Fibroblast of villous mesenchyme (primary cell): ENCODE measurements around the gene IPCEF1. TPM values are rescaled to one million over a fixed set of nuclear protein-coding genes. Genes with fewer than 3 reads are reported as not detected.

ENCODE experiments used
- DNase-seq: peaks from one replicate; pipeline ENCODE4 v3.0.0-alpha.2; 2010; ENCODE audit warnings: low read depth
- H3K4me3 ChIP-seq: 2 replicates; pipeline ENCODE4 v1.5.1; 2011; ENCODE audit warnings: low read depth, mild to moderate bottlenecking, low read length
- total RNA-seq: library from RNA; depleted of rRNA; stranded (reverse); fragments of >200 nt; gene quantifications from 2 replicates; pipeline ENCODE4 v1.2.3, GENCODE V29; 2012
- TF ChIP-seq, protein P1 (sequence below): IDR thresholded peaks from 2 replicates; pipeline ENCODE4 v1.5.1; 2012; ENCODE audit warnings: low read depth, mild to moderate bottlenecking, low read length; ENCODE audit not compliant: insufficient read depth

Gene IPCEF1
- total RNA-seq, 1 donor: 0.86 TPM

DNA sequence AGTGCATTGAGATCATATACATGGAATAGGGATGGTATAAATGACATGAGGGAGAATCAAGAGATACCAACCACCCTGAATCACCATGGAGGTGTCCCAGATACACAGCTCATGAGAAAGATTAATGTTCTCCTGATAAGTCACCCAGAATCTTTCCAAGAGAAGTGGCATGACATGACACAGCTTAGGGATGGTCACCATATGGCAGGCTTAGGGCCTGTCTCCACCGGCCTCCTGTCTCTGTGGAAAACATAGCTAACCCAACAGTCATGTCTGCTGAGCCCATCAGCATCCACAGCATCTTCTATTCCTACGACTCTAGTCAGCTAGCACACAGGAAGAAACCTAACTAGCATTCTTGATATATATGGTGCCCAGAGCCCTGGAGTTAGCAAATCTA, 133.3 kb downstream of the IPCEF1 start:
- DNase-seq: no peak
- TF ChIP-seq, protein P1, sequence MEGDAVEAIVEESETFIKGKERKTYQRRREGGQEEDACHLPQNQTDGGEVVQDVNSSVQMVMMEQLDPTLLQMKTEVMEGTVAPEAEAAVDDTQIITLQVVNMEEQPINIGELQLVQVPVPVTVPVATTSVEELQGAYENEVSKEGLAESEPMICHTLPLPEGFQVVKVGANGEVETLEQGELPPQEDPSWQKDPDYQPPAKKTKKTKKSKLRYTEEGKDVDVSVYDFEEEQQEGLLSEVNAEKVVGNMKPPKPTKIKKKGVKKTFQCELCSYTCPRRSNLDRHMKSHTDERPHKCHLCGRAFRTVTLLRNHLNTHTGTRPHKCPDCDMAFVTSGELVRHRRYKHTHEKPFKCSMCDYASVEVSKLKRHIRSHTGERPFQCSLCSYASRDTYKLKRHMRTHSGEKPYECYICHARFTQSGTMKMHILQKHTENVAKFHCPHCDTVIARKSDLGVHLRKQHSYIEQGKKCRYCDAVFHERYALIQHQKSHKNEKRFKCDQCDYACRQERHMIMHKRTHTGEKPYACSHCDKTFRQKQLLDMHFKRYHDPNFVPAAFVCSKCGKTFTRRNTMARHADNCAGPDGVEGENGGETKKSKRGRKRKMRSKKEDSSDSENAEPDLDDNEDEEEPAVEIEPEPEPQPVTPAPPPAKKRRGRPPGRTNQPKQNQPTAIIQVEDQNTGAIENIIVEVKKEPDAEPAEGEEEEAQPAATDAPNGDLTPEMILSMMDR: no peak
- H3K4me3 ChIP-seq: no peak overlapping the region

DNA sequence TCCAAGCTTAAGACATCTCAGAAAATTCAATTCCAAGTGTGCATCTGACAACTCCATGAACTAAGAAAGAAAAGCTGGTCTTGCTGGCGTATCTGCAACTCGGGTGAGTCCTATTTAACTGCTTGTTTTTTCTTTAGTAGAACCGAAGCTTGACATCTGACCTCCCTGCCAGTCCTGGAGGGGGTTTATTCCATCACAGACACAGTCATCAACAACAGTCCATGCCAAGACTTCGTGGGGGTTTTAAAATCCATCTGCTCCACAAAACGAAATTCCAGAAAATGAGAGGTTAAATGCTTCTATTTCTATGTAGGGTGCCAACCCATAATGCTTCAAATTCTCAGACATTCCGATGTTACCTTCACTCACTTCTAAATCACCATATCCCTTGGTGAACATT, 133.9 kb downstream of the IPCEF1 start:
- DNase-seq: no peak
- no peak overlapping the region for H3K4me3 ChIP-seq
- TF ChIP-seq, protein P1: no peak

DNA sequence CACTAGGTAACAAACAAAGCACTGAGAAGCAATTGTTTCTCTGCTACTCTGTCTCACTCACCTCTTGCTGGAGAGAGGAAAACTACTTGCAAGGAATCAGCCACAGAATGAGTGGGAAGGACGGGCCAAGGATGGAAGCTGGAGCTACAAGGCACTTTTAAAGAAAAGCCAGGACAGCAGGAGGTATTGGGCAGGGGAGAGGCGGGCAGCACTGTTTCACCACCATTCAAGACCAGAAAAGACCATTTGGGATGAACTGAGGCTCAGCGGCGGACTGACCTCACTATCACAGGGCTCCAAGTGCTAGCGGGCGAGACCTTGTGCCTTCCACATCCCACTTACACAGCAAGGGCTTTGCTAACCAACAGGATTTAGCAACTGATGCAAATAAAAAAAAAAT, 137.4 kb downstream of the IPCEF1 start:
- H3K4me3 ChIP-seq: no peak overlapping the region
- TF ChIP-seq, protein P1: no peak
- no peak for DNase-seq

DNA sequence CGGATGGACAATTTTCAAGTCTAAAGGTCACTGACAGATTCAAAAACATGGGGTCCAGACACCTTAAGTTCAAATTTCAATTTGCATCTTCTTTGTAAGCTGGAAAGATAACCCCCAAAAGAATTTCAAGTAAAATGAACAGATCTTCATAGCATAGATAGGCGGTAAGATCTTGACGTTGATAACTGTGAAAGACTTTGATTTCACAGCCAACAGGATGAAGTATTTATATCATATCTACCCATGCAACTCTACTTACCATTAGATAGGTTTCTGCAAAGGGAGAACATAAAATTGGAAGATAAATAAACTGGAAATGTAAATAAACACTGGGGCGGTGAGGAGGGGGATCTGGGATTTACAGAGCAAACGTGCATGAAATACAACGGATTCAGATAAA, 137.8 kb downstream of the IPCEF1 start:
- no peak overlapping the region for H3K4me3 ChIP-seq
- TF ChIP-seq, protein P1: no peak
- no peak for DNase-seq

DNA sequence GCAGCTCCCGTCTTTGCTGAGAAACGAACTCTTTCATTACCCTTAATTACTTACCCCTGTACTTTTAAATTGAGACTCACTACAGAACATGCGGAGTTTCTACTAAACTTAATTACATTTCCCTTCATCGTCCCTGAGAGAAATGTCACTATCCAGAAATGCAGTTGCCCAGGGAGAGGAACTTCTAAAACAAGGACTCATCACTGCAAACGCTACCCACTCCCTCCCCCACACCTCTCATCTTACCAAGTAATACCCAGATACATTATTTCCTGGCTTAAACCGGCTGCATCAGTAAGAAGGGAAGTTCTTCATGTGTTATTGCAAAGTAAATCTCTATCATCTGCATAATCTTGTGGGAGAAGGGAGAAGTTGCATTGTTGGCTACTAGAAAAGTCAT, 138.3 kb downstream of the IPCEF1 start:
- no peak for DNase-seq
- no peak overlapping the region for H3K4me3 ChIP-seq
- TF ChIP-seq, protein P1: no peak

DNA sequence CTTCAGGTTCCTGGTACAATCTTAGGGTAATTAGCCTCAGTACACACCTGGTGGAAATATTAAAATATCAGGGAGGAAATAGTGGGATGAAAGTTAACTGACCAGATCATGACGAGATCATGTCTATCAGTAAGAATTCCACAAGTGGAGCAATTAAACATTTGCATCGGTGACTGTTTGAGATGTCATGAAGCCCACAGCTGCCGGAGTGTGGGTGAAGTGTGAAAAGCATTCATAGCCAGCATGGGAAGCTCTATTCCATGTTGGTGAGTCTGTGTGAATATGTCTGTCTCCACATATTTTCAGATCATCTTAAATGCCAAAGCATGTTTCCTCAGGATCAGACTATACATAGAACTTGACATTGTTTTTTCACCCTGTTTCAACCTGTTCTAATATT, 142.8 kb downstream of the IPCEF1 start:
- no peak for DNase-seq
- TF ChIP-seq, protein P1: no peak
- no peak overlapping the region for H3K4me3 ChIP-seq

DNA sequence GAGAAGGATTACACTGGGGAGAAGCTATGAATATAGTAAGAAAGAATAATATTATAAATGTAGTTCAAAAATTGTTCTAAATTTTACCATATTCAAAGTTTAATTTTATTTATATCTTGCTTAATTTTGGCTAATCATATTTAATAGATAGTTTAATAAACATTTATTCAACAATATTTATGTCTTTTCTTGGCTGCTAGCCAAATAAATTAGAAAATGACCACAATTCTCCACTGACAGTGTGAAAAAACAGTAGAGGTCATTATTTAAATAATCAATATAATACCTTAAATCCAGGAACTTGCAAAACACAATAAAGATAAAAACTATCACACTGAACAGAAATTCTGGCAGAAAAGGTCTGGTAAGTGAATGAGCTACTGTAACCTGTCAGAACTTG, 145.9 kb downstream of the IPCEF1 start:
- DNase-seq: no peak
- TF ChIP-seq, protein P1: no peak
- H3K4me3 ChIP-seq: no peak overlapping the region
